HFFc6 (cell line): ENCODE measurements around the gene GNPTG. TPM values are rescaled to one million over a fixed set of nuclear protein-coding genes. Genes with fewer than 3 reads are reported as not detected.

Experiments used
- DNase-seq: peaks from one replicate; pipeline ENCODE4 v3.0.0-alpha.2; 2018
- H3K27ac Mint-ChIP-seq: 2 replicates; pipeline ENCODE4 v1.8.0; 2020; ENCODE audit warnings: mild to moderate bottlenecking, mixed read lengths
- H3K27me3 Mint-ChIP-seq: 2 replicates; pipeline ENCODE4 v1.8.0; 2021; ENCODE audit warnings: mild to moderate bottlenecking, moderate library complexity, mixed read lengths; ENCODE audit not compliant: insufficient read depth
- H3K36me3 Mint-ChIP-seq: 2 replicates; pipeline ENCODE4 v1.8.0; 2021; ENCODE audit warnings: low read depth, mixed read lengths
- H3K4me1 Mint-ChIP-seq: 2 replicates; pipeline ENCODE4 v1.8.0; 2020; ENCODE audit warnings: low read depth, mixed read lengths
- H3K4me3 Mint-ChIP-seq: 2 replicates; pipeline ENCODE4 v1.8.0; 2020; ENCODE audit warnings: mild to moderate bottlenecking, moderate library complexity, mixed read lengths
- H3K9me3 Mint-ChIP-seq: 2 replicates; pipeline ENCODE4 v1.8.0; 2020; ENCODE audit warnings: mild to moderate bottlenecking, mixed read lengths
- CTCF ChIP-seq: fragments of 200-600 bp; sonication (generic); IDR thresholded peaks from 2 replicates; pipeline ENCODE4 v1.5.0; 2021; ENCODE audit warnings: antibody characterized with exemption, mild to moderate bottlenecking
- total RNA-seq, 6 experiments: library from RNA; stranded (reverse); fragmentation: NEBNext Ultra II Directional; extraction: Animal tissue kit (Norgen Biotek cat#: 25700); gene quantifications; 2 replicates in 1 of 6; 3 replicates in 5 of 6; pipeline ENCODE4 v1.2.3, GENCODE V29; 2021

Gene GNPTG
- total RNA-seq, 6 experiments from 2014 or later: 46.8 to 68.1 (median 52.6) TPM

- Mint-ChIP-seq H3K9me3 (no peaks in the 10 kb centered on the region), H3K4me3 (no peak overlapping the region), H3K27ac (no peak overlapping the region), H3K27me3 (no peaks in the 10 kb centered on the region; the same call in 1 of the 2 replicates), H3K4me1 (peaks cover 6% of the 10 kb centered on the region), H3K36me3 (no peaks in the 10 kb centered on the region)
- no peak for DNase-seq
- TF ChIP-seq CTCF: no peak
Observed at GRCh38 chr16:1345651-1346421, 5.9 kb upstream of the GNPTG start.

- H3K4me3 Mint-ChIP-seq: no peak overlapping the region
- peak; percentile 49 for TF ChIP-seq CTCF
- DNase-seq: no peak
- H3K27ac Mint-ChIP-seq: no peak overlapping the region
- no peaks in the 10 kb centered on the region for H3K36me3 Mint-ChIP-seq
- H3K4me1 Mint-ChIP-seq: peaks cover 6% of the 10 kb centered on the region
- H3K9me3 Mint-ChIP-seq: no peaks in the 10 kb centered on the region
- no peaks in the 10 kb centered on the region; the same call in 1 of the 2 replicates for H3K27me3 Mint-ChIP-seq
Observed at GRCh38 chr16:1346422-1347285, 5.1 kb upstream of the GNPTG start.

GRCh38 chr16:1347286-1347855 is 4.4 kb upstream of the GNPTG start:
- Mint-ChIP-seq H3K9me3 (no peaks in the 10 kb centered on the region), H3K36me3 (no peaks in the 10 kb centered on the region), H3K27me3 (peaks cover 1% of the 10 kb centered on the region), H3K27ac (no peak overlapping the region), H3K4me1 (peaks cover 7% of the 10 kb centered on the region), H3K4me3 (no peak overlapping the region)
- no peak for TF ChIP-seq CTCF
- DNase-seq: no peak

- H3K27ac Mint-ChIP-seq: no peak overlapping the region
- no peak for DNase-seq
- peaks cover 3% of the 10 kb centered on the region for H3K27me3 Mint-ChIP-seq
- H3K9me3 Mint-ChIP-seq: no peaks in the 10 kb centered on the region
- H3K4me1 Mint-ChIP-seq: peaks cover 13% of the 10 kb centered on the region
- no peaks in the 10 kb centered on the region for H3K36me3 Mint-ChIP-seq
- no peak overlapping the region for H3K4me3 Mint-ChIP-seq
- TF ChIP-seq CTCF: no peak
Observed at GRCh38 chr16:1347962-1348361, 3.8 kb upstream of the GNPTG start.

GRCh38 chr16:1348441-1348840 is 3.3 kb upstream of the GNPTG start:
- Mint-ChIP-seq H3K4me3 (no peak overlapping the region), H3K36me3 (peaks cover 5% of the 10 kb centered on the region; the same call in 1 of the 2 replicates), H3K27ac (no peak overlapping the region), H3K9me3 (no peaks in the 10 kb centered on the region), H3K4me1 (peaks cover 18% of the 10 kb centered on the region), H3K27me3 (peaks cover 3% of the 10 kb centered on the region)
- DNase-seq: no peak
- no peak for TF ChIP-seq CTCF
